HG02623 (cell line): ENCODE data around the gene FGF1.
"Not testable (repeated sequence)": the region's sequence is repeated elsewhere in the genome, so short reads cannot be mapped to it uniquely, and the experiment has no call there.

Experiments used
- ATAC-seq: cut with Tn5 transposase; IDR thresholded peaks from one replicate; pipeline ENCODE4 v1.9.1; 2021; ENCODE audit warnings: moderate library complexity; ENCODE audit not compliant: unreplicated experiment

FGF1 gene

GRCh38 chr5:142671266-142671665 is 14.6 kb downstream of the FGF1 start:
- no peak for ATAC-seq

- ATAC-seq, result no peak
Measured at GRCh38 chr5:142670804-142671203, 15.1 kb downstream of the FGF1 start.

- ATAC-seq, result no peak
Measured at GRCh38 chr5:142669477-142669876, 16.4 kb downstream of the FGF1 start.

GRCh38 chr5:142668336-142668735 is 17.6 kb downstream of the FGF1 start:
- ATAC-seq, result no peak

GRCh38 chr5:142667831-142668230 is 18.1 kb downstream of the FGF1 start:
- ATAC-seq, result no peak

GRCh38 chr5:142664636-142665035 is 21.3 kb downstream of the FGF1 start:
- no peak for ATAC-seq

- ATAC-seq, result no peak
Measured at GRCh38 chr5:142664067-142664466, 21.8 kb downstream of the FGF1 start.

- no peak for ATAC-seq
Measured at GRCh38 chr5:142663246-142663645, 22.6 kb downstream of the FGF1 start.

- no peak for ATAC-seq
Measured at GRCh38 chr5:142661957-142662356, 23.9 kb downstream of the FGF1 start.

GRCh38 chr5:142661143-142661542 is 24.7 kb downstream of the FGF1 start:
- no peak for ATAC-seq

GRCh38 chr5:142660731-142661130 is 25.2 kb downstream of the FGF1 start:
- no peak for ATAC-seq

- no peak for ATAC-seq
Measured at GRCh38 chr5:142660196-142660595, 25.7 kb downstream of the FGF1 start.

- no peak for ATAC-seq
Measured at GRCh38 chr5:142659405-142659804, 26.5 kb downstream of the FGF1 start.

- ATAC-seq, result no peak
Measured at GRCh38 chr5:142658278-142658677, 27.6 kb downstream of the FGF1 start.

- ATAC-seq, result no peak
Measured at GRCh38 chr5:142657446-142657845, 28.4 kb downstream of the FGF1 start.

GRCh38 chr5:142655339-142656267 is 30.3 kb downstream of the FGF1 start:
- ATAC-seq, result no peak

- no peak for ATAC-seq
Measured at GRCh38 chr5:142654578-142655058, 31.3 kb downstream of the FGF1 start.

GRCh38 chr5:142653321-142653720 is 32.6 kb downstream of the FGF1 start:
- ATAC-seq, result no peak

GRCh38 chr5:142652563-142652962 is 33.3 kb downstream of the FGF1 start:
- ATAC-seq, result no peak

- ATAC-seq, result no peak
Measured at GRCh38 chr5:142650881-142651280, 35.0 kb downstream of the FGF1 start.

GRCh38 chr5:142650060-142650459 is 35.8 kb downstream of the FGF1 start:
- ATAC-seq, result no peak

- ATAC-seq, result not testable (repeated sequence)
Measured at GRCh38 chr5:142648108-142648507, 37.8 kb downstream of the FGF1 start.

- no peak for ATAC-seq
Measured at GRCh38 chr5:142645456-142645855, 40.4 kb downstream of the FGF1 start.
